CD4-positive, alpha-beta T cell (primary cell): ENCODE results near the gene SYCE3. TPM values are rescaled to one million over a fixed set of nuclear protein-coding genes. Genes with fewer than 3 reads are reported as not detected.
A peak's percentile ranks its signal among the peaks of the same experiment; 100 is the strongest.

Experiments
- ATAC-seq: fragments of 200-7000 bp; cut with Tn5 transposase; one replicate; pipeline ENCODE4 v1.10.0; 2022; ENCODE audit warnings: mild to moderate bottlenecking; ENCODE audit not compliant: poor library complexity
- CTCF ChIA-PET: fragments of 350-600 bp; sonication (Branson Sonifier 250); formaldehyde crosslinking; loops from one replicate; lab custom pipeline; 2021; ENCODE audit warnings: antibody characterized with exemption, inconsistent platforms; lab: Charles Lee
- POLR2A ChIA-PET: fragments of 350-600 bp; sonication (Branson Sonifier 250); formaldehyde crosslinking; loops from one replicate; lab custom pipeline; 2021; ENCODE audit warnings: antibody characterized with exemption, inconsistent platforms; lab: Charles Lee
- DNase-seq, 14 experiments: peaks; one replicate each; pipeline ENCODE4 v3.0.0-alpha.2; 2013 to 2020; ENCODE audit warnings: mixed read lengths in 2 of 14
- H3K27ac ChIP-seq, 2 donors: one replicate each; pipeline versions ENCODE4 v1.5.1 to v1.7.0; 2013; ENCODE audit warnings: low read length in 2 of 2, low read depth in 1 of 2, mild to moderate bottlenecking in 1 of 2
- H3K27me3 ChIP-seq, 2 experiments: 1 replicate in 1 of 2; 2 replicates in 1 of 2; pipeline versions ENCODE4 v1.6.1 to v1.7.0; 2013; ENCODE audit warnings: low read length in 2 of 2, control low read depth in 1 of 2, mild to moderate bottlenecking in 1 of 2, moderate library complexity in 1 of 2; ENCODE audit not compliant: insufficient read depth in 2 of 2, control insufficient read depth in 1 of 2
- H3K36me3 ChIP-seq: one replicate; pipeline ENCODE4 v1.6.1; 2013; ENCODE audit warnings: low read length, control low read depth; ENCODE audit not compliant: insufficient read depth
- H3K4me1 ChIP-seq: one replicate; pipeline ENCODE4 v1.6.1; 2013; ENCODE audit warnings: low read length, control low read depth; ENCODE audit not compliant: insufficient read depth
- H3K4me3 ChIP-seq: one replicate; pipeline ENCODE4 v1.5.1; 2013; ENCODE audit warnings: mild to moderate bottlenecking, low read length, moderate library complexity
- H3K9me3 ChIP-seq, 2 experiments: 1 replicate in 1 of 2; 2 replicates in 1 of 2; pipeline versions ENCODE4 v1.6.1 to v1.7.0; 2013; ENCODE audit warnings: low read length in 2 of 2, mild to moderate bottlenecking in 2 of 2, control low read depth in 1 of 2, moderate library complexity in 1 of 2; ENCODE audit not compliant: control insufficient read depth in 1 of 2, insufficient read depth in 1 of 2
- H3K27ac Mint-ChIP-seq: one replicate; pipeline ENCODE4 v1.8.0; 2020; ENCODE audit warnings: mixed read lengths
- H3K27me3 Mint-ChIP-seq: one replicate; pipeline ENCODE4 v1.8.0; 2021; ENCODE audit warnings: mixed read lengths
- H3K36me3 Mint-ChIP-seq: one replicate; pipeline ENCODE4 v1.8.0; 2021; ENCODE audit warnings: low read depth, mixed read lengths
- H3K4me1 Mint-ChIP-seq: one replicate; pipeline ENCODE4 v1.8.0; 2021; ENCODE audit warnings: low read depth, mixed read lengths
- H3K4me3 Mint-ChIP-seq: one replicate; pipeline ENCODE4 v1.8.0; 2020; ENCODE audit warnings: mild to moderate bottlenecking, mixed read lengths
- H3K9me3 Mint-ChIP-seq: one replicate; pipeline ENCODE4 v1.8.0; 2020; ENCODE audit warnings: mixed read lengths
- CTCF ChIP-seq: fragments of 200-600 bp; IDR thresholded peaks from one replicate; pipeline ENCODE4 v1.8.0; 2022; ENCODE audit warnings: antibody characterized with exemption, mild to moderate bottlenecking
- intact Hi-C, 2 experiments: fragments of 100-400 bp; cut with DNase I in 1 of 2; cut with micrococcal nuclease in 1 of 2; formaldehyde crosslinking; loops; one replicate each; pipeline versions ENCODE4 v1.15.1 to v1.9.0; 2023 to 2025; cut with DNase I, micrococcal nuclease
- total RNA-seq, 174 experiments: library from RNA in 2 of 174; stranded (reverse) in 2 of 174; gene quantifications; one replicate each; pipeline ENCODE4 v1.2.3 and lab custom pipeline; 2021 to 2026

SYCE3 gene
- total RNA-seq, 2 experiments from 2014 or later = not detected

GRCh38 chr22:50605002-50605612 lies 42.4 kb upstream of the SYCE3 start:
- H3K27ac ChIP-seq = no peak overlapping the region
- H3K4me1 Mint-ChIP-seq = peaks cover 10% of the 10 kb centered on the region
- DNase-seq = peak in 1 of 14 experiments; percentile 12
- peaks cover 0 to 18% of the 10 kb centered on the region in 2 experiments for H3K9me3 ChIP-seq
- peaks cover 52% of the 10 kb centered on the region for H3K27me3 Mint-ChIP-seq
- intact Hi-C loops = no loop called here
- H3K27ac Mint-ChIP-seq = no peak overlapping the region
- H3K4me3 ChIP-seq = no peak overlapping the region
- H3K4me1 ChIP-seq = peaks cover 4% of the 10 kb centered on the region
- CTCF ChIA-PET = no interaction called here
- H3K9me3 Mint-ChIP-seq = no peaks in the 10 kb centered on the region
- ATAC-seq = no peak
- POLR2A ChIA-PET = interaction anchor here (1.3 kb wide), 1 partner anchor 16 kb away, joined by 3 read pairs; no protein-coding TSS in a partner anchor
- no peak overlapping the region for H3K4me3 Mint-ChIP-seq
- no peak for TF ChIP-seq CTCF
- peaks cover 38 to 58% of the 10 kb centered on the region in 2 experiments for H3K27me3 ChIP-seq
- H3K36me3 Mint-ChIP-seq = peaks cover 4% of the 10 kb centered on the region
- no peaks in the 10 kb centered on the region for H3K36me3 ChIP-seq

GRCh38 chr22:50604256-50605001 lies 41.7 kb upstream of the SYCE3 start:
- Histone ChIP-seq H3K27me3 (peaks cover 43 to 65% of the 10 kb centered on the region in 2 experiments), H3K4me1 (peaks cover 7% of the 10 kb centered on the region), H3K27ac (no peak overlapping the region), H3K9me3 (peaks cover 0 to 25% of the 10 kb centered on the region in 2 experiments), H3K36me3 (no peaks in the 10 kb centered on the region), H3K4me3 (no peak overlapping the region)
- ChIA-PET CTCF (interaction anchor here (0.6 kb wide), 1 partner anchor 16 kb away, joined by 3 read pairs; no protein-coding TSS in a partner anchor), POLR2A (interaction anchor here (1.3 kb wide), 1 partner anchor 16 kb away, joined by 3 read pairs; no protein-coding TSS in a partner anchor)
- peaks cover 10% of the 10 kb centered on the region for H3K4me1 Mint-ChIP-seq
- TF ChIP-seq CTCF = no peak
- DNase-seq (peak in 1 of 14 experiments; percentile 5), ATAC-seq (no peak)
- H3K9me3 Mint-ChIP-seq = no peaks in the 10 kb centered on the region
- H3K27me3 Mint-ChIP-seq = peaks cover 51% of the 10 kb centered on the region
- intact Hi-C loops = no loop called here
- peaks cover 4% of the 10 kb centered on the region for H3K36me3 Mint-ChIP-seq
- no peak overlapping the region for H3K27ac Mint-ChIP-seq
- H3K4me3 Mint-ChIP-seq = no peak overlapping the region

GRCh38 chr22:50603511-50604255 lies 41.0 kb upstream of the SYCE3 start:
- Histone ChIP-seq H3K9me3 (peaks cover 0 to 26% of the 10 kb centered on the region in 2 experiments), H3K36me3 (no peaks in the 10 kb centered on the region), H3K4me3 (no peak overlapping the region), H3K27ac (no peak overlapping the region), H3K27me3 (peaks cover 49 to 72% of the 10 kb centered on the region in 2 experiments), H3K4me1 (peaks cover 7% of the 10 kb centered on the region)
- TF ChIP-seq CTCF = no peak
- DNase-seq = peak in 1 of 14 experiments; percentile 10
- ChIA-PET POLR2A (interaction anchor here (1.3 kb wide), 1 partner anchor 17 kb away, joined by 3 read pairs; no protein-coding TSS in a partner anchor), CTCF (no interaction called here)
- peaks cover 46% of the 10 kb centered on the region for H3K27me3 Mint-ChIP-seq
- peaks cover 10% of the 10 kb centered on the region for H3K4me1 Mint-ChIP-seq
- no peak overlapping the region for H3K4me3 Mint-ChIP-seq
- H3K36me3 Mint-ChIP-seq = peaks cover 4% of the 10 kb centered on the region
- intact Hi-C loops = no loop called here
- ATAC-seq = no peak
- no peaks in the 10 kb centered on the region for H3K9me3 Mint-ChIP-seq
- no peak overlapping the region for H3K27ac Mint-ChIP-seq
